WERI-Rb-1 (cell line): ENCODE measurements around the gene FAM3D.
"Not testable (repeated sequence)": the region's sequence is repeated elsewhere in the genome, so short reads cannot be mapped to it uniquely, and the experiment has no call there.

Experiments used
- DNase-seq: peaks from one replicate; pipeline ENCODE4 v3.0.0-alpha.2; 2020
- H3K27ac ChIP-seq: fragments of 250-450 bp; sonication (Bioruptor Pico); 2 replicates; pipeline ENCODE4 v1.5.1; 2020; ENCODE audit warnings: mild to moderate bottlenecking, moderate library complexity
- H3K27me3 ChIP-seq: fragments of 250-450 bp; sonication (Bioruptor Pico); 2 replicates; pipeline ENCODE4 v1.5.1; 2021; ENCODE audit warnings: mild to moderate bottlenecking, low read depth, moderate library complexity; ENCODE audit not compliant: insufficient read depth, severe bottlenecking
- H3K36me3 ChIP-seq: fragments of 250-450 bp; sonication (Bioruptor Pico); 2 replicates; pipeline ENCODE4 v1.5.1; 2020; ENCODE audit warnings: mild to moderate bottlenecking, moderate library complexity
- H3K4me3 ChIP-seq: 2 replicates; pipeline ENCODE4 v1.5.1; 2011; ENCODE audit warnings: low read depth, mild to moderate bottlenecking, control low read depth, low read length
- H3K9me3 ChIP-seq: fragments of 250-450 bp; sonication (Bioruptor Pico); 2 replicates; pipeline ENCODE4 v1.5.1; 2021; ENCODE audit warnings: mild to moderate bottlenecking, moderate library complexity; ENCODE audit not compliant: severe bottlenecking
- TF ChIP-seq, protein P1 (sequence below): IDR thresholded peaks from 2 replicates; pipeline ENCODE4 v1.5.1; 2011; ENCODE audit warnings: low read depth, mild to moderate bottlenecking, control low read depth, inconsistent platforms, low read length

Gene FAM3D, protein sequence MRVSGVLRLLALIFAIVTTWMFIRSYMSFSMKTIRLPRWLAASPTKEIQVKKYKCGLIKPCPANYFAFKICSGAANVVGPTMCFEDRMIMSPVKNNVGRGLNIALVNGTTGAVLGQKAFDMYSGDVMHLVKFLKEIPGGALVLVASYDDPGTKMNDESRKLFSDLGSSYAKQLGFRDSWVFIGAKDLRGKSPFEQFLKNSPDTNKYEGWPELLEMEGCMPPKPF

DNA sequence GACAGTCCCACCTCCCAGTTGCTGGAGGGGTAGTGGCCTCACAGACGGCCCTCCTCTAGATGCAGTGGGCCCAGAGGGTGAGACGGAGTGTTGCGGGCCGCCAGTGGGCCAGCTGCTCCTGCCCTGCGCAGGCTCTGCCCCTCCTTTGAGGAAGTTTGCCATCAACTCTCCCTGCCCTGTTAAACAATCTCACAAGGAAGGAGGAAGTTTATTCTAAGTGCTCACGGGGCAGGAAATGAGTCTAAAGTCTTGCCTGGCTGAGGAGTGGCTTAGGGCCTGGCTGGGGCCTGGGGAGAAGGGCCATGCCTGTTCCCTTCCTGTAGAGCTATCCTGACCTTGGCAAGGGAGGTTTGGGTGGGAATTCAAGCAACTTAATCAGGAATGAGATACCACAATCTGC lies at the start of gene FAM3D:
TSS of gene FAM3D (minus strand) at position 92 of the 400 bp plus-strand sequence. CDS start 11,211 bp downstream, outside the sequence.
- Histone ChIP-seq H3K4me3 (no peak within 1 kb of the TSS), H3K27me3 (no peaks in the 10 kb centered on the region), H3K9me3 (no peaks in the 10 kb centered on the region), H3K27ac (no peak within 1 kb of the TSS), H3K36me3 (no peaks in the 10 kb centered on the region)
- DNase-seq: no peak
- TF ChIP-seq, protein P1, sequence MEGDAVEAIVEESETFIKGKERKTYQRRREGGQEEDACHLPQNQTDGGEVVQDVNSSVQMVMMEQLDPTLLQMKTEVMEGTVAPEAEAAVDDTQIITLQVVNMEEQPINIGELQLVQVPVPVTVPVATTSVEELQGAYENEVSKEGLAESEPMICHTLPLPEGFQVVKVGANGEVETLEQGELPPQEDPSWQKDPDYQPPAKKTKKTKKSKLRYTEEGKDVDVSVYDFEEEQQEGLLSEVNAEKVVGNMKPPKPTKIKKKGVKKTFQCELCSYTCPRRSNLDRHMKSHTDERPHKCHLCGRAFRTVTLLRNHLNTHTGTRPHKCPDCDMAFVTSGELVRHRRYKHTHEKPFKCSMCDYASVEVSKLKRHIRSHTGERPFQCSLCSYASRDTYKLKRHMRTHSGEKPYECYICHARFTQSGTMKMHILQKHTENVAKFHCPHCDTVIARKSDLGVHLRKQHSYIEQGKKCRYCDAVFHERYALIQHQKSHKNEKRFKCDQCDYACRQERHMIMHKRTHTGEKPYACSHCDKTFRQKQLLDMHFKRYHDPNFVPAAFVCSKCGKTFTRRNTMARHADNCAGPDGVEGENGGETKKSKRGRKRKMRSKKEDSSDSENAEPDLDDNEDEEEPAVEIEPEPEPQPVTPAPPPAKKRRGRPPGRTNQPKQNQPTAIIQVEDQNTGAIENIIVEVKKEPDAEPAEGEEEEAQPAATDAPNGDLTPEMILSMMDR: no peak

DNA sequence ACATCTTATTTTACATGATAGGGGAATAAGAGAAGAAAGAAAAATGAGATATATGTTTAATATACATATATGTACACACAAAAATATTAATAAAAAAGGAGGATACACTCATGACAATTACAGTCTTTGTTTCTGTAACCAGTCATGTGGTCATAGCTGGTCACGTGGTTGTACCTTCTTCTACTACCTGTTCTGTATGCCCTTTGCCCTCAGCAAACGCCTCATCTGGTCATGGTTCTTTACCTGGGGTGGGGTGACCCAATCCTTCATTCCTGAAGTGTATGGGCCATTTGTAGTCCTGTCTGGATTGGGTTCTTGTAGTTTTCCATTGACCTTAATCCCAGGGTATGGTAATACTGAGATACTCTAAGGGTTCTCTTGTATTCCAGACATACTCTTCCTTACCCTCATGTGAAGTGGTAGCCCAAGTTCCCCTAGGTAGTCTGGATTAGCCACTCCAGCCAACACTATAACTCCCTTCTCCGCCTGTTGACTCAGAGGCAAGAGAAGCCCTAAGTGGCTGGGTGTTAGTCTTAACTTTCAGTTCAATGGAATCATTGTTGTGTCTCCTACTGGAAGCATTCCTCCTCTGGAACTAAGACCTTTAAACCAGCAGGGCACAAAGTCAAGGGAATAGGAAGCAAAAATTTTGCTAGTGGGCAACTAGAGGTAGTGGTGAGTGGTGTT lies 47.3 kb upstream of the FAM3D start:
- Histone ChIP-seq H3K4me3 (no peak overlapping the region), H3K27me3 (no peaks in the 10 kb centered on the region), H3K9me3 (no peaks in the 10 kb centered on the region), H3K27ac (no peak overlapping the region), H3K36me3 (no peaks in the 10 kb centered on the region)
- TF ChIP-seq, protein P1: no peak
- DNase-seq: no peak

DNA sequence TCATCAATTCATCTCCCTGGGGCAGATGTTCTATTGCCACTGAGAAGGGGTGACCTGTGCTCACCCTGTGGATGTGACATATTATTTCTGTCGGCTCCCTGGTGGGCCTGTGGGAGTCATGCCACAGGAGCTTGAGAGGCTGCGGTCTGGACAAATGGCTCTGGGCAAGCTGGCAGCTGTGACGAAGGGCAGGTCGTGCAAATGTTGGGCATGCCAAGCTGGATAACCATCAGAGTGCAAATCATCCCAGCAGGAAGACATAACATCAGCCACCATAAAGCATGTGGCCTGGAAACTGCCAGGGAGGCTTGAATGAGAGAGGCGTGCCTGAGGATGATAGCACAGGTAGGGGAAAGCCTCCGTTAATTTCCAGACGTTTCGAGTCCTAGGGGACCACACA lies 45.3 kb upstream of the FAM3D start:
- TF ChIP-seq, protein P1: no peak
- no peak for DNase-seq
- Histone ChIP-seq H3K9me3 (no peaks in the 10 kb centered on the region), H3K27ac (no peak overlapping the region), H3K27me3 (no peaks in the 10 kb centered on the region), H3K4me3 (no peak overlapping the region), H3K36me3 (no peaks in the 10 kb centered on the region)

DNA sequence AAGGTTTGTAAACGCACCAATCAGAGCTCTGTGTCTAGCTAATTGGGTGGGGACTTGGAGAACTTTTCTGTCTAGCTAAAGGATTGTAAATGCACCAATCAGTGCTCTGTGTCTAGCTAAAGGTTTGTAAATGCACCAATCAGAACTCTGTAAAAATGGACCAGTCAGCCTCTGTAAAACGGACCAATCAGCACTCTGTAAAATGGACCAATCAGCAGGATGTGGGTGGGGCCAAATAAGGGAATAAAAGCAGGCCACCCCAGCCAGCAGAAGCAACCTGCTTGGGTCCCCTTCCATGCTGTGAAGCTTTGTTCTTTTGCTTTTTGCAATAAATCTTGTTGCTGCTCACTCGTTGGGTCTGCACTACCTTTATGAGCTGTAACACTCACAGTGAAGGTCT lies 42.4 kb upstream of the FAM3D start:
- H3K9me3 ChIP-seq, H3K4me3 ChIP-seq, H3K27ac ChIP-seq, H3K36me3 ChIP-seq, H3K27me3 ChIP-seq, DNase-seq: not testable (repeated sequence)

DNA sequence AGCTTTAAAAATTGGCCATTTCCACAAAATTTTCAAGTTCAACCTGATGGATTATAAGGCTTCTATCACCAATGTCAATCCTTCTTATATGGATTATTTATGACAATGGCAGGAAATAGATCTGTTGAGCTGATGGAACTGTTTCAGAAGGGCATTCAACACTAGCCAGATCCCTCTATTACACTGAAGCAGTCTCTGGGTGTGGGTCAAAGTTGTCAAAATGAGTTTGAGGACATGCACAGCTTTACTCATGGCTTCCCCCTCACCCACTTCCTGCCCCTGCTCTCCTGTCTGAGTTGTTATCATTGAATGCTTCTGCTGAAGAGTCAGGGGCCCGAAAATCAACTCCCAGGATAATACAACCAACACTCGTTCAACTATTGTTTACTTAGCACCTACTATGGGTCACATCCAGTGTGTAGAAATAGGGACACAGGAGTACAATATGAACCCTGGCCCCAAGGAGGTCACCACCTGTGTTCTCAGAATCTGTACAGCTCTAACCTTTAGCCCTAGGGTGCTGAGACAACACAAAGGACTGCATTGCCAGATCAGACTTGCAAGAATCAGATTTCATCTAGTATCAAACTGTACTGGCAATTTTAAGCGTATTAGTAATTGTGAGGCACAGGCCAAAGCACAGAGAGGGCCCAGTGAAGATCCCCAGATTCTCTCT lies 41.7 kb upstream of the FAM3D start:
- Histone ChIP-seq H3K27ac (no peak overlapping the region), H3K4me3 (no peak overlapping the region), H3K36me3 (no peaks in the 10 kb centered on the region), H3K9me3 (no peaks in the 10 kb centered on the region), H3K27me3 (no peaks in the 10 kb centered on the region)
- TF ChIP-seq, protein P1: no peak
- no peak for DNase-seq

DNA sequence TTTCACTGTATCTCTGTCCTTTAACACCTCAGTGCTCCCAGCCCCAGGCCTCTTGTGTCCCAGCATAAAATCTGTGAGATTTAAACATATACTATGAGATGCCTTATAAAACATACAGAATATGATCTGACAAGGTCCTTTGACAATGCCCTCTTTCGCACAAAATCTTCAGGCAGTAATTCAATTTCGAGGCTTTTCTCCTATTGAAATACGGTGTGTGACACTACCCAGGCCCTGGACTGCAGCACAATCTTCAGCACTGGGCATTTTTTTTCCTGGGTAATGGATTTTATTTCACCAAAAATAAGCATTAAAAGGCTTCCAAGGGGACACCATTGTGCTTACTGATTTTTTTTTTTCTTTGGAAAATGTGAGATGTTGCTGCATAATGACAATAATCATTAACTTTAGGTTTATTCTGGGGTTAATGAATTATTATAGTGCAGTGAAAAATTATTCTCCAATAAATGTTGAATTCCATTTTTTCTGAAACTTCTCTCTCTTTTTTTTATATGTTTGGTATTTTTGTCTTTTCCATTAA lies 40.9 kb upstream of the FAM3D start:
- Histone ChIP-seq H3K9me3 (no peaks in the 10 kb centered on the region), H3K27ac (no peak overlapping the region), H3K27me3 (no peaks in the 10 kb centered on the region), H3K36me3 (no peaks in the 10 kb centered on the region), H3K4me3 (no peak overlapping the region)
- no peak for DNase-seq
- TF ChIP-seq, protein P1: no peak
